Hematopoietic multipotent progenitor cell treated with erythropoietin and hydrocortisone succinate and interleukin-3 and kit ligand, for 8 days (in vitro differentiated cells): Measurements from ENCODE around the gene DMRT2.

Experiments
- DNase-seq: peaks from one replicate; pipeline ENCODE4 v3.0.0-alpha.2; 2015

Gene DMRT2

GRCh38 chr9:1098551-1098950, 48.4 kb downstream of the DMRT2 start:
- no peak for DNase-seq

DNA sequence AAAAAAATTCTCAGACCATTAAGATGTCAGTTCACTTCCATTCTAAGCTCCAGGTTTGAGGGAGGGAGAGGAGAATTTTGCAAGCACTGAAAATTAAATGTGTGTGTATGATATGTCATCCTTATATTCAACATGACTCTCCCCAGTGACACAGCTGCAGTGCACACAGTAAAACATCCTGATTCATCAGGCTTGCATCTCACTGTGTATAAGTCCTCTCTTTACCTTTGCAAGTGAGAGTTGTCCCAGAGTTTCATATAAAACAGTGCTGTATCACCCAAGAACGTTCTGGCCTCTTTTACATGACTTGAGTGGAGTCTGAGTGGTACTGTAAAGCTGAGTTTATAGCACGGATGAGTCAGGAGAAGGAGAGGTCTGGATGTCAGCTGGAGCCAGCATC, 50.0 kb downstream of the DMRT2 start:
- DNase-seq, result no peak

DNA sequence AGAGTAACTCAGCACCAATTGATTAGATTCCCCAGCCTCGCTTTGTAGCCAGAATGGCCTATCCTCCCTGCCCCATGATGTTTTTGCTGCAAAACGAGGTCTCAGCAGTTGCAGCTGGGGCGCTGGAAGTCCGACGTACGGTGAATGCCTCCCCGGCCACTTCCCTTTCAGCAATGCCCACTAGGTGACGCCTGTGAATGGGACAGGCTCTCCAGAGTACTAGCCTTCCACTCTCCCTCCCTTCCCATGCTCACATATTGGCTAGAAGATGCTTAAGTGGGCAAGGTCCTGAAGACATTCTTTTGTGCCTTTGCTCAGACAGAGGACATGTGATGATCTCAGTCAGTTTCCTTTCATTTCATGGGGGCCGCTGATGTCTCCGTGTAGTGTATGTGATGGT, 50.8 kb downstream of the DMRT2 start:
- no peak for DNase-seq

DNA sequence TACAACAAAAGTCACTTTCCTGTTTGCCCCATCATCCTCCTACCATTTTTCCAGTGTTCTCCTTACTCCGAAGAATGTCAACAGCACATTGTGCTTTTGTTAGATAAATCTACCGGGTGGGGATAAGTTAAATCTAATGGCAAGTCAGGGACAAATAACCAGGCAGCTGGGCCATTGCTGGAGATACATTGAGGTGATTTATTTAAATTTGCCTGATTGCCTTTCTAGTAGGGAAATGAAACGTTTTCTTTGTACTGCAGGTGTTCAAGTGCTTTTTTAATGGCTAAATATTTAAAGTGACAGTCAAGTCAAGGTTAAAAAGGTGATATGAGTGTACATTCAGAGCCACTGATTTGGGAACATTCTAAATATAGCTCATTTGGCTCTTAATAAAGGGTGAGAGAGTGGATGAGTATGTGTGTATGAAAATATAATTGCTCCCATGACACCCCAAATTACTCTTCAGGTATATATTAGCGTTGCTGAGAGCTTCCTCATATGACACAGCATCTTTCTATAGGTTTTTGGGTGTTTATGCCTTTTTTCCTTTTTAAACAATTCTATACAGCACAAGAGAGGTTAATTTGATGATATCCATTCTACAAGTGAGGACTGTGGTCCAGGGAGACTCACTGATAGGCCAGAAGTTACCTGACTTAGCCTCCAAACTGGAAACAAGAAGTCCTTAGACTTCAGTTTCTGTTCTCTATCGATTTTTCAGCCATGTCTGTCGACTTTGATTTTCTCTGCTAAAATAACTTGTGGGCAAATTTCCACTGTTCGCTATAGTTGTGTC, 51.9 kb downstream of the DMRT2 start:
- DNase-seq, result no peak

- no peak for DNase-seq
Observed at GRCh38 chr9:1102642-1102970, 52.4 kb downstream of the DMRT2 start.
